NCI-H526 (cell line): ENCODE results near the gene CCS.
"Not testable (repeated sequence)": the region's sequence is repeated elsewhere in the genome, so short reads cannot be mapped to it uniquely, and the experiment has no call there.

ENCODE experiments used
- DNase-seq, 2 experiments: peaks; one replicate each; lab custom pipeline; 2025; lab: John Stamatoyannopoulos, UW

Gene CCS

GRCh38 chr11:66626382-66626781 is 33.4 kb downstream of the CCS start:
- DNase-seq = no peak

- no peak for DNase-seq
Observed at GRCh38 chr11:66626926-66627325, 33.9 kb downstream of the CCS start.

- no peak for DNase-seq
Observed at GRCh38 chr11:66628061-66628603, 35.1 kb downstream of the CCS start.

- DNase-seq = no peak
Observed at GRCh38 chr11:66629356-66629755, 36.4 kb downstream of the CCS start.

GRCh38 chr11:66631883-66632282 is 38.9 kb downstream of the CCS start:
- no peak for DNase-seq

- DNase-seq = no peak
Observed at GRCh38 chr11:66632952-66633351, 40.0 kb downstream of the CCS start.

- no peak for DNase-seq
Observed at GRCh38 chr11:66636411-66636810, 43.4 kb downstream of the CCS start.

GRCh38 chr11:66637557-66638176 is 44.7 kb downstream of the CCS start:
- DNase-seq = peak in 1 of 2 experiments; percentile 61

- DNase-seq = peak; percentile 100
Observed at GRCh38 chr11:66638177-66639065, 45.4 kb downstream of the CCS start, which contains the start of gene RBM4. RBM4 (plus strand) TSS chr11:66638703; CDS start chr11:66639712, 1,009 bp downstream.

- DNase-seq = no peak
Observed at GRCh38 chr11:66639066-66639813, 46.3 kb downstream of the CCS start.

GRCh38 chr11:66639814-66640340 is 46.9 kb downstream of the CCS start:
- not testable (repeated sequence) for DNase-seq

GRCh38 chr11:66641834-66642233 is 48.8 kb downstream of the CCS start:
- DNase-seq = no peak

GRCh38 chr11:66643745-66644437 is 50.9 kb downstream of the CCS start:
- DNase-seq = no peak

GRCh38 chr11:66646828-66647227 is 53.8 kb downstream of the CCS start:
- no peak for DNase-seq

GRCh38 chr11:66649903-66650302 is 56.9 kb downstream of the CCS start:
- DNase-seq = no peak

- no peak for DNase-seq
Observed at GRCh38 chr11:66651016-66651415, 58.0 kb downstream of the CCS start.

- no peak for DNase-seq
Observed at GRCh38 chr11:66652651-66653050, 59.7 kb downstream of the CCS start.

- no peak for DNase-seq
Observed at GRCh38 chr11:66653123-66653522, 60.1 kb downstream of the CCS start.
